IPS-18a (cell line): ENCODE measurements around the gene RDH5.

Source experiments
- H3K27ac ChIP-seq: one replicate; pipeline ENCODE4 v1.5.1; 2013; ENCODE audit warnings: low read length
- H3K27me3 ChIP-seq: one replicate; pipeline ENCODE4 v1.6.1; 2013; ENCODE audit warnings: mild to moderate bottlenecking, low read length; ENCODE audit not compliant: control insufficient read depth, insufficient read depth
- H3K36me3 ChIP-seq: one replicate; pipeline ENCODE4 v1.6.1; 2013; ENCODE audit warnings: low read depth, low read length; ENCODE audit not compliant: control insufficient read depth
- H3K4me1 ChIP-seq: one replicate; pipeline ENCODE4 v1.6.1; 2013; ENCODE audit warnings: low read depth, low read length; ENCODE audit not compliant: control insufficient read depth
- H3K4me3 ChIP-seq: one replicate; pipeline ENCODE4 v1.5.1; 2013; ENCODE audit warnings: low read length
- H3K9ac ChIP-seq: one replicate; pipeline ENCODE4 v1.6.1; 2013; ENCODE audit warnings: mild to moderate bottlenecking, low read length, moderate library complexity
- H3K9me3 ChIP-seq: one replicate; pipeline ENCODE4 v1.6.1; 2013; ENCODE audit warnings: low read depth, low read length; ENCODE audit not compliant: control insufficient read depth

RDH5 gene

DNA sequence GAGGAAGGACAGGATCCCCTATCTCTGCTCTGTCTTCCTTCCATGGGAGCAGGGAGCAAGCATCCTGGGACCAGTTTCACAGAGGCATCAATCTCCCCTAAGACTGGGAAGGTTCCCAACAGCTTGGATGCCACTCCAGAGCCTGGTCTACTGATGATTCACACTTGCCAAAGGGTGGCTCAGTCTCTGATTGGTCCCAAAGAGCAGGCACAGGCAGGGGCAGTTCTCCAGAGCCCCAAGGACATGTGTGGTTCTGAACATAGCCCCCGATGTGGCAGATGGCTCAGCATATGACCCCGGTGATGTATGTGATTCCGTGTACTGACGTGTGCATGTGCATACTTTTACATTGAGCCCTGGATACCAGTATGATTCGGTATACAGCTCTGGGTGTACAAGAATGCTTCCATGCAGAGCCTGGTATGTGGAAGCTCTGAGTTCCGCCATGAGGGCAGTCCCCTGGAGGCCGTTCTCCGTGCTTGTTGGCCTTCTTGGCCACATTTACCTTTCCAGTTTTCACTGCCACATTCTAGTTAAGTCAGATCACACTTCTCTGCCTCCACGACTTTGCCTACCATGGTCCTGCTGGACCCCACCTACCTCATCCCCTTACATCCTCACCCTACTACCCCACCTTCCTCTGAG lies 33.7 kb upstream of the RDH5 start:
- peaks cover 7% of the 10 kb centered on the region for H3K36me3 ChIP-seq
- no peak overlapping the region for H3K4me3 ChIP-seq
- no peaks in the 10 kb centered on the region for H3K9me3 ChIP-seq
- no peak overlapping the region for H3K9ac ChIP-seq
- peaks cover 6% of the 10 kb centered on the region for H3K4me1 ChIP-seq
- no peak overlapping the region for H3K27ac ChIP-seq
- H3K27me3 ChIP-seq = no peaks in the 10 kb centered on the region

DNA sequence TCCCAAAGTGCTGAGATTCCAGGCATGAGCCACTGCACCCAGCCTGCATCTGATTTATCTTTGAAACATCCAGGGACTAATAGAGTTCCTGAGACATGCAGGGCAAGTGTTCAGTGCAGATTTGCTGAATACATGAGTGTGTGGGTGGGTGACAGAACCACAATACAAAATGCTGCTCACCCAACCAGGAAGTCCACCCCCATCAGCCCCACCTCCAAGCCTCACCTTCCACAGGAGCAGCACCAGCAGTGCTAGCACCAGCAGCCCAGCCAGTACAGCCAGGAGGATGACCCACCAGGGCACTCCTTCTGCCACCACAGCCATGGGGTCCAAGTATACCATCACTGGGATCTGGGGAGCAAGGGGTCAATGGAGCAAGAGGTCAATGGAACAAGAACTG lies 32.4 kb upstream of the RDH5 start:
- no peak overlapping the region for H3K27ac ChIP-seq
- no peak overlapping the region for H3K4me3 ChIP-seq
- no peaks in the 10 kb centered on the region for H3K4me1 ChIP-seq
- H3K36me3 ChIP-seq = peaks cover 7% of the 10 kb centered on the region
- no peaks in the 10 kb centered on the region for H3K27me3 ChIP-seq
- no peaks in the 10 kb centered on the region for H3K9me3 ChIP-seq
- no peak overlapping the region for H3K9ac ChIP-seq

DNA sequence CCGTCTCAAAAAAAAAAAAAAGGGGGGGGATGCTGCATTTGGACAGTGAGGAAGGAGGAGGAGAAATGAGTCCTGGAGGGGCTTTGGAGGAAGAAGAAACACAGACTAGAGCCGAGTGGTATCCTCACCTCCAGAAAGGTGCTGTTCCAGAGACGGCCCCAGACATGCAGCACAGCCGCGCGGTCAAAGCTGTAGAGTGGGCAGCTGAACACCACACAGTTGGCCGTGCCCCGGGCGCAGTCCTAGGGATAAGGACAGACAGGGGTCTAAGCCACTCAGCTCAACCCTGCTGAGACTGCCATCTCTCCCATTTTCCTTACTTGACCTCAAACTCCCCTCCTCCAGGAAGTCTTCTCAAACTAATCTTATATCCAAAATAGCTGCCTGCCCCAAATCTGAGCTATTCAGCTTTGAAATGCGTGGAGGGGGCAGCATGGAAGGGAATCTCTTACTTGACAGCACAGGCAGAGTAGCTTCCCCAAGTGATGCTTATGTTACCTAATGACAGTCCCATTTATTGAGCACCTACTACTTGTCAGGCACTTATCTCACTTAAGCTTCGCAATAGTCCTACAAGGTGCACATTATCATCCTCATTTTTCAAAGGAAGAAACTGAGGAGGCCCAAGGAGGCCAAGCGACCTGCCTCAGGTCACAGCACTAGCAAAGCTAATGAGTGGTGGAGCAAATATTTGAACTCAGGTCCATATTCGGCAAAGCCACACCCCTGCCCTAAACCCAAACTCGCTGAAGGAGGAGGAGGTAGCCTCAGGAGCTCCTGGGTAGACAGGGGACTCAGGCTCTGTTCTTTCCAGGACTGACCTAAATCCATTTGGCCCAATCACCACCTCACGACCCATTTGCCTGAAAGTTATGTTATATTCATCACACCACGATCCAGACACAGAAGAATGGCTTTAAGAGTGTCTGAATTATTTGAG lies 31.2 kb upstream of the RDH5 start:
- Histone ChIP-seq H3K27me3 (no peaks in the 10 kb centered on the region), H3K9me3 (no peaks in the 10 kb centered on the region), H3K9ac (no peak overlapping the region), H3K27ac (no peak overlapping the region), H3K4me3 (no peak overlapping the region), H3K4me1 (no peaks in the 10 kb centered on the region), H3K36me3 (peaks cover 7% of the 10 kb centered on the region)

DNA sequence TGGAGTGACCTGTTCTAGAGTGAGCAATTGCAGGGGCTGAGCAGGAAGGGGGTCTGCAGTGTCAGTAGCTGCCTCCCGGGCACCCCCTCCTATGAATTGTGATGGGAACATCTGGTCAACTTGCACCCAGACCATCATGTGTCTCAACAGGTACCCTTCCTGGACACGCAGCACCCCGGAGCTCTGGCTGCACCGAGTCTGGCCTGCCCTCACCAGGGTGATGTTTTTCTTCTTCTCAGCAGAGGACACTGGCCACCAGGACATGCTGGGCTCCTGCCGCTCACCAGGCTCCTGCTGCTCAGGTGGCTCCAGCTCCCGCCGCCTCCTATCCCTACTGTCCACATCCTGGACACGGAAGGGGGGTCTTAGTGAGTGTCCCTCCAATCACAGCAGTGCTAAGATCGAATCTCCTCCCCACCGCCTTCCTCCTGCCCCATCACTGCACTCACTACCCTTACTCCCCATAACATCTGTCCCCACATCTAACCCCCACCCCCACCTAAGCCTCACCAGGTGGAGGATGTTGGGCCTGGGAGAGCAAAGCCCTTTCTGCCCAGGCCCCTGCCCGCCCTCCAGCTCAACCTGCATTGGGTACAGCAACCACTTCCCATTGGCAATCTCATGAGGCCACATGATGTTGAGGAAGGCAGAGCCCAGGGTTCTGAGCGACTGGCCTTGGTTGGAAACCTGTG lies 27.4 kb upstream of the RDH5 start:
- no peaks in the 10 kb centered on the region for H3K4me1 ChIP-seq
- no peak overlapping the region for H3K9ac ChIP-seq
- H3K27ac ChIP-seq = no peak overlapping the region
- peaks cover 17% of the 10 kb centered on the region for H3K36me3 ChIP-seq
- H3K27me3 ChIP-seq = no peaks in the 10 kb centered on the region
- no peaks in the 10 kb centered on the region for H3K9me3 ChIP-seq
- H3K4me3 ChIP-seq = no peak overlapping the region

DNA sequence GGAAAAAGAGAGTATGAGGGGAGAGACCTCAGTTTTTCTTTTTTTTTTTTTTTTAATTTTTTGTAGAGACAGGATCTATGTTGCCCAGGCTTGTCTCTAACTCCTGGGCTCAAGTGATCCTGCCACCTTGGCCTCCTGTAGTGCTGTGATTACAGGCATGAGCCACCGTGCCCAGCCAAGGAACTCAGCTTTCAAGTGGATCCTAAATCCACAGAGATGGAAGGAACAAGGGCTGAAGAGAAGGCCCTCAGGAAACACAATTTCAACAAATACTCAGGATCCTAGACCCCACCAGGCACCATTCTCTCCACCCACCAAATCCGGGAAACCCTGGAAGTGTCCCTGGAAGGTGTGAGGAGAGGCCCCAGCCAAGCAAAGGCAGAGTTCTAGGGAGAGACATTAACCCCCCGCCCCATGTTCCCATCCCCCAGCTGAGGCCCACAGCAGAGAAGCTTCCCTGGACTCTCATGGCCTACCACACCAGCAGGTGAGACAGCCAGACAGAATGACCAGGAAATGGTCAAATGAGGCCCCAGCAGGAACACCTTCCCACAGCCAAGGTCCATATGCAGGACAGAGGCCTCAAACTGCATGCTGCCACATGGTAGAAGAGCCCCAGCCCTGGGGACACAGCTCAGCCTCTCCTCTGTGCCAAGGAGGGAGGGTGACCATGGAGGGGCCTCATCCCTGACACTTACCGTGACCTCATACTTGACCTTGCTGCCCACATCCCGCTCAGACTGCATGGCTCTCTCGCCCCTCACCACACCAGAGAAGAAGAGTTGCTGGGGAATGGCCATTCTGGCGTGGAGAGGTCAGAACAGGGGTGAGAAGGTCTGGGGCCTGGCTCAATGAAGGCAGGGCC lies 26.6 kb upstream of the RDH5 start:
- H3K4me1 ChIP-seq = no peaks in the 10 kb centered on the region
- no peak overlapping the region for H3K9ac ChIP-seq
- H3K27ac ChIP-seq = no peak overlapping the region
- H3K36me3 ChIP-seq = peaks cover 14% of the 10 kb centered on the region
- no peaks in the 10 kb centered on the region for H3K27me3 ChIP-seq
- H3K9me3 ChIP-seq = no peaks in the 10 kb centered on the region
- no peak overlapping the region for H3K4me3 ChIP-seq

DNA sequence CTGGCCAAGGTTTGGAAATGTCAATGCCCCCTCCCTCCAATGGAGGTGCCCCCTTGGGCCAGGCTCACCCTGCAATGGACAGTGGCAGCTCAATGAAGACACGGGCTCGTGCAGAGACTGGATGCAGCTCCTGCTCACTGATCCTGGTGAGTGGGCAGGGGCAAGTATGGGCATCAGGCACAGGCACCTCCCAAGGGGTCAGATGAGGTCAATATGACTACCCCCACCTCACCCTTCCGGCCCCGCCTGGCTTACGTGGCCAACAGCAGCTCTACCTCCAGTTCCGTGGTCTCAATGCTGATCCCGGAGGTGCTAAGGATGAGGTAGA lies 26.0 kb upstream of the RDH5 start:
- H3K4me1 ChIP-seq = no peaks in the 10 kb centered on the region
- no peak overlapping the region for H3K27ac ChIP-seq
- H3K9ac ChIP-seq = no peak overlapping the region
- no peaks in the 10 kb centered on the region for H3K27me3 ChIP-seq
- no peaks in the 10 kb centered on the region for H3K9me3 ChIP-seq
- no peak overlapping the region for H3K4me3 ChIP-seq
- peaks cover 14% of the 10 kb centered on the region for H3K36me3 ChIP-seq

DNA sequence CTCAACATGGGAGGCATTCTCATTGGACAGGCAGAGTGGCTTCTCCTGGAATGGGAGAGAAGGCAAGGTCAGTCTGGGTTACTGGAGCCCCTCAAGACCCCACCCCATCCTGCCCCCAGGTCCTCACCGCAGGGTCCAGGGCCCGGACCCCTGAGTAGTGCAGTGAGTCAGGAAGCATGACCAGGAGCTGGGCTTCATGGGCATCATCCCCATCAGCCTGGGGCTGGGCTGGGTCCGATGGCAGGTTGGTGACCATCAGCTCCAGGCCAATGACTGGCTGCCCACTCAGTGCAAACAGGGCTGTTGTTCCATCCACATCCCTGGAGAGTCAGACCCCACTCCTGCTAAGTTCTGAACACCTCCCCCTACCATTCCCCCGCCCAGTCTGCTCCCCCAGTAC lies 25.5 kb upstream of the RDH5 start:
- peaks cover 14% of the 10 kb centered on the region for H3K36me3 ChIP-seq
- H3K4me3 ChIP-seq = no peak overlapping the region
- H3K27me3 ChIP-seq = no peaks in the 10 kb centered on the region
- no peaks in the 10 kb centered on the region for H3K4me1 ChIP-seq
- no peak overlapping the region for H3K27ac ChIP-seq
- no peak overlapping the region for H3K9ac ChIP-seq
- H3K9me3 ChIP-seq = no peaks in the 10 kb centered on the region

DNA sequence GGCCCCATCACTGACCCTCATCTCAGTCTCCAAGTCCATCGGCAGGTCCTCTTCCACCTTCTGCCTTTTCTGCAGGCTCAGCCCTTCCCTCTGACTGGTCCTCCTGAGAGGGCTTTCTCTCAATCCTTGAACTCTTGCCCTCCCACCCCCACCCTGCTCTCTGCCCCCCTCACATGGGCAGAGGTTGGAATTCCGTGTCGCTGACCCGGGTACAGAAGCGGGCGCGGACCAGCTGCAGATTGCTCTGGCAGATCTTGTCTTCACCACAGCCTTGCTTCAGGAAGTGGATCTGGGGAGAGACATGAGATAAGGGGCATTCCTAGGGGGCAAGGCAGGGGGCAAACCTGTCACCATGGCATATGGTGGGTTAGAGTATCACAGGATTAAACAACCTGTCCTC lies 24.8 kb upstream of the RDH5 start:
- Histone ChIP-seq H3K36me3 (peaks cover 14% of the 10 kb centered on the region), H3K9ac (no peak overlapping the region), H3K9me3 (no peaks in the 10 kb centered on the region), H3K27me3 (no peaks in the 10 kb centered on the region), H3K4me3 (no peak overlapping the region), H3K4me1 (no peaks in the 10 kb centered on the region), H3K27ac (no peak overlapping the region)

DNA sequence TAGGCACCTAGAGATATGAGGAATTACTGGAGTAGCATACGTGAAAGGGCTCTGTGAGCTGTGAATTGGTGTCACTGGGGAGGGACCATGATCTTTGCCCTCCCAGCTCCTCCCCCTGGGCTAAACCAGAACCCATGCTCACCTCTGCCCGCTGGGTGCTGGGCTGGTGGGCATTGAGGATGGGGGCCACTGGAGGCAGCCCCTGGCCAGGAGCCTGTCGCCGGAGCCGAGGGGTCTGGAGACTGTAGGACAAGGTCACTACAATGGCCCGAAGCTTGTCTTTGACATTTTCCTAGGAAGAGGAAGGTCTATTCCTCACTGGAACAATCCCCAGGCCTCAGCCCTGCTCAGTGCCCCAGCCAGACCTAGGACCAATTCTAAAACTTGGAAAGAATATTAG lies 24.1 kb upstream of the RDH5 start:
- no peaks in the 10 kb centered on the region for H3K27me3 ChIP-seq

DNA sequence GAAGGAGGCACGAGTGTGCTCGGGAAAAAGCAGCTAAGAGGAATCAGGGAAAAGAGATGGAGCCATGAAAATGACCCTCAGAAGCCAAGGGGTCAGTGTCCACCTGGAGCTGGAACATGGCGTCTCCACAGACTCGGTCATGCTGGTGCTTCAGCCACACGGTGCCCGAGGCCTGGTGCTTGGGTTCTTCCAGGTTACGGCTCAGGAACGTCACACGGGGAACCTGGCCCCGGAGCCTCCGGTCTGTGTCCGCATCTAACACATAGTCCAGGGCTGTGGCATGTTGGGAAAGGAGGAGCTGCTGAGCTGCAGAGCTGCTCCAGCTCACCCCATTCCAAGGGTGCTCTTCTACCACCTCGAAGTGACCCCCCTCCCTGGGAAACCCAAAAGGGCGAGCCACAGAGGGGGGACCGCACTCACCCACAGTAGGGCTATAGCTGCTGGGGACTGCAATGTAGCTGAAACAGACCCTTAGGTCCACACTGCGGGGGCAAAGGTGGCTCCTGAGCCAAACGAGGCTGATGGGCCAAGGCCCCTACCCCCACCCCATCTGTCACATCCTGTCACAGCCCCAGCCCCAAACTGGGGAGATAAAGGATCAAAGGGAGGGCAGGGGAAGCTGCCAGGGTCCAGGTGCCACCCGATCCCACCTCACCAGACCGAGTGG lies 23.3 kb upstream of the RDH5 start:
- Histone ChIP-seq H3K27ac (no peak overlapping the region), H3K36me3 (peaks cover 14% of the 10 kb centered on the region), H3K9ac (no peak overlapping the region), H3K27me3 (no peaks in the 10 kb centered on the region), H3K4me1 (no peaks in the 10 kb centered on the region), H3K4me3 (no peak overlapping the region), H3K9me3 (no peaks in the 10 kb centered on the region)

More for the DNA sequence above, 24.1 kb upstream of the RDH5 start:
- Histone ChIP-seq H3K9ac (no peak overlapping the region), H3K9me3 (no peaks in the 10 kb centered on the region), H3K4me3 (no peak overlapping the region), H3K36me3 (peaks cover 14% of the 10 kb centered on the region), H3K27ac (no peak overlapping the region), H3K4me1 (no peaks in the 10 kb centered on the region)

DNA sequence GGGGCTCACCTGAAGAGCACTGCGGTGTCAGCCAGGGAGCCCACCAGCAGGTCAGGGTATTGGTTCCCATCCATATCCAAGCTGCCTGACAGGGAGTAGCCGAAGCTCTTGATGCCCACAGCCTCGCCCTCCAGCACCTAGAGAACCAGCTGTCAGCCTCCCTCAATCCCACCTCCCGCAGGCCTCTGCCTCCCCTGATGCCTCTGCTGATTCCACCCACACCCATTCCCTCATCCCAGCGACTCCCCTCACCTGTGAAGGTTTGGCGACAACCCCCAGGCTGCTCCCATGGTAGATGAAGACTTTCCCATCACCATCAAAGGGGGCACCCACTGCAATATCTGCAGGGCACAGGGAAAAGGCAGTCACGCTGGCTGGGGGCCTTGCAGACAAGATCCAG lies 22.5 kb upstream of the RDH5 start:
- H3K27me3 ChIP-seq = no peaks in the 10 kb centered on the region
- H3K9ac ChIP-seq = no peak overlapping the region
- no peaks in the 10 kb centered on the region for H3K9me3 ChIP-seq
- no peak overlapping the region for H3K27ac ChIP-seq
- H3K4me3 ChIP-seq = no peak overlapping the region
- H3K4me1 ChIP-seq = no peaks in the 10 kb centered on the region
- H3K36me3 ChIP-seq = peaks cover 14% of the 10 kb centered on the region
